ENCODE results near the gene HIVEP3.

Gene HIVEP3

GRCh38 chr1:41535276-41535675 lies 383.4 kb downstream of the HIVEP3 start:
- Histone ChIP-seq H3K9me3 (ENCODE audit: control insufficient read depth, insufficient read depth, low read depth, low read length) (no peaks in the 10 kb centered on the region), H3K4me3 (ENCODE audit: low read depth, low read length) (no peak overlapping the region), H3K36me3 (ENCODE audit: control insufficient read depth in 2 of 2, insufficient read depth in 1 of 2, low read length in 2 of 2) (no peaks in the 10 kb centered on the region), H3K27ac (ENCODE audit: extremely low read depth, low read depth, low read length) (no peak overlapping the region), H3K4me1 (ENCODE audit: control insufficient read depth, insufficient read depth, low read length) (peaks cover 14% of the 10 kb centered on the region)
- ChIA-PET CTCF (interaction anchor here (1.3 kb wide), 1 partner anchor 19 kb away, joined by 6 read pairs; no protein-coding TSS in a partner anchor), POLR2A (no interaction called here)
- TF ChIP-seq ZNF341 (tag by site-specific recombination; IDR thresholded peaks at IDR 0.05; ENCODE audit: low read depth) (no peak), GLI2 (tag by site-specific recombination; IDR thresholded peaks at IDR 0.05; ENCODE audit: borderline replicate concordance, low read depth) (no peak), ZNF324 (tag by site-specific recombination; IDR thresholded peaks at IDR 0.05) (no peak), ZNF529 (tag by site-specific recombination; IDR thresholded peaks at IDR 0.05; ENCODE audit: insufficient replicate concordance) (no peak), FEZF1 (tag by site-specific recombination; IDR thresholded peaks at IDR 0.05) (no peak), KLF9 (tag by site-specific recombination; IDR thresholded peaks at IDR 0.05; ENCODE audit: low read depth) (no peak), ZNF624 (tag by site-specific recombination; IDR thresholded peaks at IDR 0.05) (no peak), ZBTB8A (tag by site-specific recombination; IDR thresholded peaks at IDR 0.05) (no peak), ZNF23 (tag by site-specific recombination; IDR thresholded peaks at IDR 0.05; ENCODE audit: borderline replicate concordance) (no peak), ZNF114 (tag by site-specific recombination; IDR thresholded peaks at IDR 0.05) (no peak), ZNF37A (tag by site-specific recombination; IDR thresholded peaks at IDR 0.05) (no peak), PATZ1 (tag by site-specific recombination; IDR thresholded peaks at IDR 0.05) (no peak), ZNF274 (IDR thresholded peaks at IDR 0.05; ENCODE audit: low read length) (no peak), ZNF274 (tag by site-specific recombination; IDR thresholded peaks at IDR 0.05; ENCODE audit: borderline replicate concordance) (no peak), ZFHX2 (tag by site-specific recombination; conservative IDR thresholded peaks at IDR 0.05) (no peak), ZNF639 (tag by site-specific recombination; IDR thresholded peaks at IDR 0.05) (no peak), ZNF10 (tag by site-specific recombination; IDR thresholded peaks at IDR 0.05) (no peak)

GRCh38 chr1:41534181-41535076 lies 384.3 kb downstream of the HIVEP3 start:
- Histone ChIP-seq H3K36me3 (ENCODE audit: control insufficient read depth in 2 of 2, insufficient read depth in 1 of 2, low read length in 2 of 2) (no peaks in the 10 kb centered on the region), H3K4me1 (ENCODE audit: control insufficient read depth, insufficient read depth, low read length) (peaks cover 14% of the 10 kb centered on the region), H3K9me3 (ENCODE audit: control insufficient read depth, insufficient read depth, low read depth, low read length) (no peaks in the 10 kb centered on the region), H3K27ac (ENCODE audit: extremely low read depth, low read depth, low read length) (no peak overlapping the region), H3K4me3 (ENCODE audit: low read depth, low read length) (no peak overlapping the region)
- CTCF ChIA-PET, result interaction anchor here (1.8 kb wide), 1 partner anchor 19 kb away, joined by 8 read pairs; no protein-coding TSS in a partner anchor
- TF ChIP-seq OVOL3 (tag by site-specific recombination; IDR thresholded peaks at IDR 0.05), result no peak
- no peak for TF ChIP-seq ZNF830 (tag by site-specific recombination; IDR thresholded peaks at IDR 0.05; ENCODE audit: low read depth)
- TF ChIP-seq ZNF610 (tag by site-specific recombination; IDR thresholded peaks at IDR 0.05; ENCODE audit: borderline replicate concordance), result no peak
- TF ChIP-seq MYNN (tag by site-specific recombination; IDR thresholded peaks at IDR 0.05; ENCODE audit: borderline replicate concordance), result no peak
- no peak for TF ChIP-seq KLF16 (tag by site-specific recombination; IDR thresholded peaks at IDR 0.05)
- TF ChIP-seq KLF8 (tag by site-specific recombination; IDR thresholded peaks at IDR 0.05), result no peak
- TF ChIP-seq PRDM6 (tag by site-specific recombination; IDR thresholded peaks at IDR 0.05), result no peak
- no peak for TF ChIP-seq ZNF521 (tag by site-specific recombination; IDR thresholded peaks at IDR 0.05)
- no peak for TF ChIP-seq ZBTB17 (tag by site-specific recombination; IDR thresholded peaks at IDR 0.05)
- no peak for TF ChIP-seq ZNF302 (tag by site-specific recombination; IDR thresholded peaks at IDR 0.05; ENCODE audit: low read depth)
- TF ChIP-seq ZNF426 (tag by site-specific recombination; IDR thresholded peaks at IDR 0.05), result no peak
- TF ChIP-seq ZNF292 (tag by site-specific recombination; IDR thresholded peaks at IDR 0.05; ENCODE audit: borderline replicate concordance, low read depth), result no peak
- TF ChIP-seq GLI2 (tag by site-specific recombination; IDR thresholded peaks at IDR 0.05; ENCODE audit: borderline replicate concordance, low read depth), result no peak
- POLR2A ChIA-PET, result no interaction called here

Data from HEK293 (cell line).